Epithelial cell of proximal tubule (primary cell): Measurements from ENCODE around the gene PDZD8. TPM values are rescaled to one million over a fixed set of nuclear protein-coding genes. Genes with fewer than 3 reads are reported as not detected.

Source experiments
- DNase-seq: peaks from one replicate; pipeline ENCODE4 v3.0.0-alpha.2; 2011; ENCODE audit warnings: low read depth
- H3K4me3 ChIP-seq: 2 replicates; pipeline ENCODE4 v1.5.1; 2011; ENCODE audit warnings: low read depth, mild to moderate bottlenecking, low read length
- total RNA-seq: library from RNA; depleted of rRNA; stranded (reverse); fragments of >200 nt; gene quantifications from 2 replicates; pipeline ENCODE4 v1.2.3, GENCODE V29; 2015
- TF ChIP-seq, protein P1 (sequence below): conservative IDR thresholded peaks from 2 replicates; pipeline ENCODE4 v1.5.1; 2012; ENCODE audit warnings: low read depth, mild to moderate bottlenecking, low read length

The PDZD8 gene
- total RNA-seq, 1 donor from 2014 or later: 23.6 TPM

DNA sequence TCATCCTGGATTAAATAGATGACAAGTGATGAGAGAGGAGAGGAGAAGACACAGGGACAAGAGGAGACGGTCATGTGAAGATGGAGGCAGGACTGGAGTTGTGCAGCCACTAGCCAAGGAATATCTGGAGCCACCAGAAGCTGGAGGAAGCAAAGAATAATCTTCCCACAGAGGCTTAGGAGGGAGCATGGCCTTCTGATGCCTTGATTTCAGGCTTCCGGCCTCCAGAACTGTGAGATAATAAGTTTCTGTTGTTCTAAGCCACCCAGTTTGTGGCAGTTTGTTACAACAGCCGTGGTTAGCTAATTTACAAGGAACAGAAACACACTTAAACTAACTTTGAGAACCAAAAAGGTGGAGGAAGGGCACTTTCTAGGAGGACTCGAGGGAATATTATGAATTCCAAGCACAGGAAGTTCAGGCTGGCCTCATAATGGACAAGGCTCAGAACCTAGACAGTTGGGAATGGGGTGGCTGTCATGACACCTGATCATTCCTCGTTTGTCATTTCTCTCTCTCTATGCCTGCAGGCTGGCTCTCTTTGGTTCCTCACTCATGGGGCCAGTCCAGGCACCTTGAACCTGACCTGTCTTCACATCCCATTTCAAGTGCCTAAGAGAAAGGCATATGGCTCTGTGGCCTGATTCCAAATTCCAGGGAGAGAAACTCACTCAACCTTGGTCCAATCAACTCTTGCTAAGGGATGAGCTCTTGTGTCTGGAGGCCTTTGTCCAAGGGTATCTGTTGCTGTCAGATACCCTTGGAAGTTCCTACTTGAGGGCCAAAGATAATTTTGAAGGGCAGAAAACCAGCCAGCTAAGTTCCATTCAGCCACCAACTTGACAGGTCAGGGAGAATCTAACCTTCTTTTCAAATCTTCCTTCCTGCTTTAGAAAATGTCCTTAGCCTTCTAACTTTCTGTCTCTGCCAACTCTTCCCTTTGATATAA, 33.5 kb upstream of the PDZD8 start:
- no peak for DNase-seq

DNA sequence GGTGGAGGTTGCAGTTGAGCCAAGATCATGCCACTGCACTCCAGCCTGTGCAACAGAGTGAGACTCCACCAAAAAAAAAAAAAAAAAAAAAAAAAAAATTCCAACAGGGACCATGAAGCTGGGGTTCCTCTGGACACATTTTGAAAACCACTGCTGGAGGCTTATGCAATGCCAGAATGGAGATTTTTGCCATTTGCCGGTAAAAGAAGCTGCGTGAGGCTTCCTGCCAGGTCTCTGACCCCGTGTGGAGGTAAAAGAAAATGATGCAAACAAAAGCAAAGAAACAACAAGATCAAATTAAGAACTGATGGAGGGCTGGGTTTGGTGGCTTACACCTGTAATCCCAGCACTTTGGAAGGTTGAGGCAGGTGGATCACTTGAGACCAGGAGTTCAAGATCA, 30.5 kb upstream of the PDZD8 start:
- no peak for DNase-seq
- TF ChIP-seq, protein P1, sequence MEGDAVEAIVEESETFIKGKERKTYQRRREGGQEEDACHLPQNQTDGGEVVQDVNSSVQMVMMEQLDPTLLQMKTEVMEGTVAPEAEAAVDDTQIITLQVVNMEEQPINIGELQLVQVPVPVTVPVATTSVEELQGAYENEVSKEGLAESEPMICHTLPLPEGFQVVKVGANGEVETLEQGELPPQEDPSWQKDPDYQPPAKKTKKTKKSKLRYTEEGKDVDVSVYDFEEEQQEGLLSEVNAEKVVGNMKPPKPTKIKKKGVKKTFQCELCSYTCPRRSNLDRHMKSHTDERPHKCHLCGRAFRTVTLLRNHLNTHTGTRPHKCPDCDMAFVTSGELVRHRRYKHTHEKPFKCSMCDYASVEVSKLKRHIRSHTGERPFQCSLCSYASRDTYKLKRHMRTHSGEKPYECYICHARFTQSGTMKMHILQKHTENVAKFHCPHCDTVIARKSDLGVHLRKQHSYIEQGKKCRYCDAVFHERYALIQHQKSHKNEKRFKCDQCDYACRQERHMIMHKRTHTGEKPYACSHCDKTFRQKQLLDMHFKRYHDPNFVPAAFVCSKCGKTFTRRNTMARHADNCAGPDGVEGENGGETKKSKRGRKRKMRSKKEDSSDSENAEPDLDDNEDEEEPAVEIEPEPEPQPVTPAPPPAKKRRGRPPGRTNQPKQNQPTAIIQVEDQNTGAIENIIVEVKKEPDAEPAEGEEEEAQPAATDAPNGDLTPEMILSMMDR: no peak
- no peak overlapping the region for H3K4me3 ChIP-seq

More for the DNA sequence above, 33.5 kb upstream of the PDZD8 start:
- no peak overlapping the region for H3K4me3 ChIP-seq
- TF ChIP-seq, protein P1: no peak

DNA sequence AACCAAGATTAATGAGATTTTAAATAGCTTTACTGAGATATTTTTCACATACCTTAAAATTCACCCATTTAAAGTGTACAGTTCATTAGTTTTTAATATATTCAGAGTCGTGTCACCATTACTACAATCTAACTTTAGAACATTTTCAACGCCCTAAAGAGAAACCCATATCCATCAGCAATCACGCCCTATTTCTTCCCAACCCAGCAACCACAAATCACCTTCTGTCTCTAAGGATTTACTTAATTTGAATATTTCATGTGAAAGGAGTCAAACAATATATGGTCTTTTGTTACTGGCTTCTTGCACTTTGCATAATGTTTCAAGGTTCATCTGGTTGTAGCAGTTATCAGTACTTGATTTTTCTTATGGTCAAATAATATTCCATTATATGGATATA, 25.1 kb upstream of the PDZD8 start:
- DNase-seq: no peak
- H3K4me3 ChIP-seq: no peak overlapping the region
- TF ChIP-seq, protein P1: no peak

DNA sequence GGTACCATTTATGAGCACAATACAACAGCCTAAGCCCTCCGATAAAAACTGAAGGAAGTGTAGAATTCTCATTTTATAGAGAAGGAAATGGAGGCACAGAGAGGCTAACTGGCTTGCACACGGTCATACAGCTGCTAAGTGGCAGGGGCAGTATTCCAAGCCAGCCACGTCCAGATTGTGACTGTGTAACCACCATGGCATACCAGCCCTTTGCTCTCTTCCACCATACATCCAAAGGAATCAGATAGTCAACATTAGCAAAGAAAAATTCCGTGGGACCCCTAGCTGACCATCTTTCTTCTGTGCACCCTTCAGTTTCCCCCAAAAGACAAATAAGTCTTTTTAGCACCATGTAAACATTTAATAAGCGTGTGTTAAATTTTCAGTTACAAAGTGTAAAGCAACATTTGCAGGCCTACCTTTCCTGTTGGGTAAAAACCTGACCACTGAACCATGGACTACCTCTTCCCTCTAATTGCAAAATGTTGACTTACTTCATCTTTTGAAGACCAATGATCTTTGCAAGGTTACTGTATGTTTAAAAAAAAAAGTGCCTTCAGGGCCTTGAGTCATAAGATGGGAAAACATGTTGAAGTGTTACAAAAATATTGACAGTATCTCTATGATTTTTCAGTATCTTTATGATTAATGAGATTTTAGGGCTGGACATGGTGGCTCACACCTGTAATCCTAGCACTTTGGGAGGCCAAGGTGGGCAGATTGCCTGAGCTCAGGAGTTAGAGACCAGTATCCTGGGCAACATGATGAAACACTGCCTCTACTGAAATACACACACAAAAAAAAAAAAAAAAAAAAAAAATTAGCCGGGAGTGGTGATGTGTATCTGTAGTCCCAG, 24.3 kb upstream of the PDZD8 start:
- H3K4me3 ChIP-seq: no peak overlapping the region
- DNase-seq: no peak
- TF ChIP-seq, protein P1: no peak

DNA sequence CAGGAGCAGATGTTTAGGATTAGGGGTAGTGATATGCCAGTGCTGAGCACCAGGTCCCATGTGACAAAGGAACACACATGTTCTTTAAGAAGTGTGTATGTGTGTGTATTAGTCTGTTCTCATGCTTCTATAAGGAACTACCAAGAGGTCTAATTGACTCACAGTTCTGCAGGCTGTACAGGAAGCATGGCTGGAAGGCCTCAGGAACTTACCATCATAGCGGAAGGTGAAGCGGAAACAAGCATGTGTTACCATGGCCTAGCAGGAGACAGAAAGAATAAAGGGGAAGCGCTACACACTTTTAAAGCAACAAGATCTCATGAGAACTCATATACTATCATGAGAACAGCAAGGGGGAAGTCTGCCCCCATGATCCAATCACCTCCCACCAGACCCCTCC, 22.8 kb upstream of the PDZD8 start:
- no peak overlapping the region for H3K4me3 ChIP-seq
- TF ChIP-seq, protein P1: no peak
- no peak for DNase-seq

DNA sequence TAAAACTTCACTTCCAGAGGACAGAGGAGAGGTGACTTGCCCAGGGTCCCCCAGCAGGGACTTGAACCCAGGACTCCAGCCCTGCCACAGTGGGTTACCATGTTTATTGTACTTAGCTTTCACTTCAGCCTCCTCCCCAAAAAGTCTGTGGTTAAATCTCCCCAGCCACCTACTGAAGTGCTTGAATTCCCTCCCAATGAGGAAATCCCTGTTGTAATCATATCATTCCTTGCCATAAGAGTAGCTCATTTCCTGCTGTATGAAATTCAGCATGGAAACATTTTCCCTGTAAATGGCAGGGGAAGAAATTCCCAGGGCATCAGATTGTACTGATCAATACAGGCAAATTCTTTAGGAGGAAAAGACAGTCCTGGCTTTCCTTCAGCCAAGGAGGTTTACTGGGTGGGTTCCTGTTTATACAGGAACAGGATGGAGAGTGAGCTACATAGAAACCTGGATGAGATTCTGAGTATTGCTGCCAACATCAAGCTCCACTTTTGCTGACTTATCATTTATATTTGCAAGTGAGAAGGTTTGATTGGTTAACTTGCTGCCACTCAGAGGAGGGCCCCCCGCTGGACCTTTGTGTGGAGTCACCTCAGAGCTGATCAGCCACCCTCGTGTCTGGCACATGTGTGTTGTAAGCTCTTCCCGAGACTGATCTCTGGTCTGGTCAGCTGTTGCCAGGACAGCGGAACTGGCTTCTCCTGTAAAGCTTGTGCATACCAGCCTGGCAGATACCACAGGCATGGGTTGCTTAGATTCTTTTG, 16.4 kb upstream of the PDZD8 start:
- DNase-seq: no peak
- TF ChIP-seq, protein P1: no peak
- H3K4me3 ChIP-seq: no peak overlapping the region
